ENCODE measurements around the gene MRGPRE. TPM values are rescaled to one million over a fixed set of nuclear protein-coding genes. Genes with fewer than 3 reads are reported as not detected.

Gene MRGPRE
- polyA plus RNA-seq, 1 donor (not counting 4 experiments of a cell fraction or from before 2014, with no cell fraction given): not detected

GRCh38 chr11:3215346-3216026 lies 16.7 kb downstream of the MRGPRE start:
- no peak overlapping the region for H3K4me2 ChIP-seq (ENCODE audit: control insufficient read depth, extremely low read depth, insufficient read depth, low read depth, low read length)
- dilution Hi-C loops (cut with MboI; ENCODE audit: extremely low pct_ligation_motif_present, low sequenced_read_pairs): no loop called here
- H4K20me1 ChIP-seq (ENCODE audit: control insufficient read depth, extremely low read depth, insufficient read depth, low read length): no peaks in the 10 kb centered on the region
- H3K9ac ChIP-seq (ENCODE audit: control insufficient read depth, extremely low read depth, insufficient read depth, low read length): no peak overlapping the region
- no peak overlapping the region for H3K27ac ChIP-seq (ENCODE audit: control insufficient read depth, insufficient read depth, low read length)
- TF ChIP-seq CTCF (optimal IDR thresholded peaks at IDR 0.05 in 1 of 3, IDR thresholded peaks at IDR 0.05 in 1 of 3, conservative IDR thresholded peaks at IDR 0.05 in 1 of 3; ENCODE audit: extremely low read depth in 1 of 3, insufficient read depth in 2 of 3, low read length in 3 of 3) (no peak), EZH2 (IDR thresholded peaks at IDR 0.05; ENCODE audit: low read length) (no peak)
- no peaks in the 10 kb centered on the region for H3K79me2 ChIP-seq (ENCODE audit: control insufficient read depth, insufficient read depth, low read length)
- H2AFZ ChIP-seq (ENCODE audit: control insufficient read depth, low read length): no peak overlapping the region
- no peaks in the 10 kb centered on the region for H3K9me3 ChIP-seq (ENCODE audit: control insufficient read depth, low read depth, low read length)
- no peaks in the 10 kb centered on the region for H3K36me3 ChIP-seq (ENCODE audit: control insufficient read depth in 2 of 2, extremely low read depth in 1 of 2, insufficient read depth in 2 of 2, low read length in 2 of 2)
- no peak for DNase-seq (ENCODE audit: low read depth, low spot score)
- peaks cover 17% of the 10 kb centered on the region for H3K27me3 ChIP-seq (ENCODE audit: control insufficient read depth, extremely low read depth, insufficient read depth, low read length)
- H3K9me1 ChIP-seq (ENCODE audit: control insufficient read depth, extremely low read depth, insufficient read depth, low read length): no peaks in the 10 kb centered on the region
- FAIRE-seq: no peak
- no peaks in the 10 kb centered on the region for H3K4me1 ChIP-seq (ENCODE audit: control insufficient read depth, extremely low read depth, insufficient read depth, low read length)
- H3K4me3 ChIP-seq (ENCODE audit: control insufficient read depth in 2 of 3, extremely low read depth in 1 of 3, insufficient read depth in 2 of 3, low read depth in 1 of 3, low read length in 3 of 3): no peak overlapping the region

GRCh38 chr11:3214420-3214699 lies 17.9 kb downstream of the MRGPRE start:
- TF ChIP-seq EZH2 (IDR thresholded peaks at IDR 0.05; ENCODE audit: low read length): no peak
- no peak for TF ChIP-seq CTCF (optimal IDR thresholded peaks at IDR 0.05 in 1 of 3, IDR thresholded peaks at IDR 0.05 in 1 of 3, conservative IDR thresholded peaks at IDR 0.05 in 1 of 3; ENCODE audit: extremely low read depth in 1 of 3, insufficient read depth in 2 of 3, low read length in 3 of 3)
- Histone ChIP-seq H3K9ac (ENCODE audit: control insufficient read depth, extremely low read depth, insufficient read depth, low read length) (no peak overlapping the region), H3K27me3 (ENCODE audit: control insufficient read depth, extremely low read depth, insufficient read depth, low read length) (peaks cover 10% of the 10 kb centered on the region), H3K27ac (ENCODE audit: control insufficient read depth, insufficient read depth, low read length) (no peak overlapping the region), H2AFZ (ENCODE audit: control insufficient read depth, low read length) (no peak overlapping the region), H3K79me2 (ENCODE audit: control insufficient read depth, insufficient read depth, low read length) (no peaks in the 10 kb centered on the region), H3K9me3 (ENCODE audit: control insufficient read depth, low read depth, low read length) (no peaks in the 10 kb centered on the region), H3K9me1 (ENCODE audit: control insufficient read depth, extremely low read depth, insufficient read depth, low read length) (no peaks in the 10 kb centered on the region), H3K4me3 (ENCODE audit: control insufficient read depth in 2 of 3, extremely low read depth in 1 of 3, insufficient read depth in 2 of 3, low read depth in 1 of 3, low read length in 3 of 3) (no peak overlapping the region), H4K20me1 (ENCODE audit: control insufficient read depth, extremely low read depth, insufficient read depth, low read length) (no peaks in the 10 kb centered on the region), H3K4me2 (ENCODE audit: control insufficient read depth, extremely low read depth, insufficient read depth, low read depth, low read length) (no peak overlapping the region), H3K36me3 (ENCODE audit: control insufficient read depth in 2 of 2, extremely low read depth in 1 of 2, insufficient read depth in 2 of 2, low read length in 2 of 2) (no peaks in the 10 kb centered on the region), H3K4me1 (ENCODE audit: control insufficient read depth, extremely low read depth, insufficient read depth, low read length) (no peaks in the 10 kb centered on the region)
- FAIRE-seq (no peak), DNase-seq (ENCODE audit: low read depth, low spot score) (no peak)
- dilution Hi-C loops (cut with MboI; ENCODE audit: extremely low pct_ligation_motif_present, low sequenced_read_pairs): no loop called here

Data from keratinocyte (primary cell).